Upper lobe of right lung (tissue), 1 donor: ENCODE measurements around the gene CD93. TPM values are rescaled to one million over a fixed set of nuclear protein-coding genes. Genes with fewer than 3 reads are reported as not detected.

ENCODE experiments used
- ATAC-seq: fragments of 200-7000 bp; cut with Tn5 transposase; one replicate; pipeline ENCODE4 v1.9.1; 2020; ENCODE audit warnings: mild to moderate bottlenecking, moderate library complexity
- DNase-seq: peaks from one replicate; pipeline ENCODE4 v3.0.0-alpha.2; 2020
- H3K27ac ChIP-seq: fragments of 200-600 bp; one replicate; pipeline ENCODE4 v1.8.0; 2022
- H3K27me3 ChIP-seq: fragments of 200-600 bp; one replicate; pipeline ENCODE4 v1.8.0; 2022; ENCODE audit warnings: mild to moderate bottlenecking
- H3K36me3 ChIP-seq: fragments of 200-600 bp; one replicate; pipeline ENCODE4 v1.8.0; 2022
- H3K4me1 ChIP-seq: fragments of 200-600 bp; one replicate; pipeline ENCODE4 v1.8.0; 2022
- H3K4me3 ChIP-seq: fragments of 200-600 bp; one replicate; pipeline ENCODE4 v1.8.0; 2022; ENCODE audit warnings: mild to moderate bottlenecking
- H3K9me3 ChIP-seq: fragments of 200-600 bp; one replicate; pipeline ENCODE4 v1.8.0; 2022
- CTCF ChIP-seq: fragments of 200-600 bp; IDR thresholded peaks from one replicate; pipeline ENCODE4 v1.8.0; 2022; ENCODE audit warnings: antibody characterized with exemption
- intact Hi-C: fragments of 100-400 bp; cut with DNase I; formaldehyde crosslinking; loops from one replicate; pipeline ENCODE4 v1.11.0; 2022
- total RNA-seq: library from RNA; stranded (reverse); fragmentation: NEBNext Ultra II Directional; extraction: Animal tissue kit (Norgen Biotek cat#: 25700); gene quantifications from one replicate; pipeline ENCODE4 v1.2.1, GENCODE V29; 2021
- donor health status: DM: no; HTN: yes; CAD: no; lungs with severe emphysema.

The CD93 gene
- total RNA-seq, 1 donor from 2014 or later = 160 TPM

GRCh38 chr20:23050847-23051627 lies 35.1 kb downstream of the CD93 start:
- peaks cover 24% of the 10 kb centered on the region for H3K4me1 ChIP-seq
- H3K9me3 ChIP-seq = no peaks in the 10 kb centered on the region
- H3K4me3 ChIP-seq = peak overlapping the region; percentile 68
- intact Hi-C loops = no loop called here
- peaks cover 27% of the 10 kb centered on the region for H3K27me3 ChIP-seq
- no peaks in the 10 kb centered on the region for H3K36me3 ChIP-seq
- peak overlapping the region; percentile 90 for H3K27ac ChIP-seq
- ATAC-seq (peak; percentile 72), DNase-seq (peak; percentile 91)
- TF ChIP-seq CTCF = peak; percentile 68

GRCh38 chr20:23050076-23050838 lies 35.9 kb downstream of the CD93 start:
- H3K9me3 ChIP-seq = no peaks in the 10 kb centered on the region
- no peak for TF ChIP-seq CTCF
- peaks cover 27% of the 10 kb centered on the region for H3K4me1 ChIP-seq
- H3K4me3 ChIP-seq = peak overlapping the region; percentile 68
- peak overlapping the region; percentile 90 for H3K27ac ChIP-seq
- peak; percentile 41 for ATAC-seq
- peak; percentile 83 for DNase-seq
- no peaks in the 10 kb centered on the region for H3K36me3 ChIP-seq
- intact Hi-C loops = no loop called here
- H3K27me3 ChIP-seq = peaks cover 27% of the 10 kb centered on the region

- intact Hi-C loops = no loop called here
- Histone ChIP-seq H3K27ac (peak within 1 kb of the TSS; percentile 90), H3K36me3 (no peaks in the 10 kb centered on the region), H3K27me3 (peaks cover 27% of the 10 kb centered on the region), H3K4me1 (peaks cover 27% of the 10 kb centered on the region), H3K9me3 (no peaks in the 10 kb centered on the region), H3K4me3 (peak within 1 kb of the TSS; percentile 68)
- TF ChIP-seq CTCF = no peak
- peak; percentile 66 for ATAC-seq
- peak; percentile 88 for DNase-seq
These were observed 36.7 kb downstream of the CD93 start, which contains the start of gene THBD for GRCh38 chr20:23049201-23050075. TSS of gene THBD (minus strand) at chr20:23049672. CDS start at chr20:23049504, 168 bp downstream.

- Histone ChIP-seq H3K27ac (peak overlapping the region; percentile 90), H3K4me1 (peaks cover 27% of the 10 kb centered on the region), H3K27me3 (peaks cover 27% of the 10 kb centered on the region), H3K9me3 (no peaks in the 10 kb centered on the region), H3K4me3 (peak overlapping the region; percentile 68), H3K36me3 (no peaks in the 10 kb centered on the region)
- peak; percentile 70 for ATAC-seq
- TF ChIP-seq CTCF = peak; percentile 67
- intact Hi-C loops = no loop called here
- peak; percentile 88 for DNase-seq
These were observed 37.6 kb downstream of the CD93 start for GRCh38 chr20:23048283-23049200.
